WI38 (cell line): ENCODE measurements around the gene FUT9.

Experiments
- H3K4me3 ChIP-seq: 2 replicates; pipeline ENCODE4 v1.5.1; 2011; ENCODE audit warnings: low read depth, mild to moderate bottlenecking, control low read depth, low read length
- CTCF ChIP-seq: IDR thresholded peaks from 2 replicates; pipeline ENCODE4 v1.5.1; 2012; ENCODE audit warnings: low read depth, mild to moderate bottlenecking, control low read depth, low read length

FUT9 gene

GRCh38 chr6:96017070-96017359 is 1.2 kb downstream of the FUT9 start:
- no peak for TF ChIP-seq CTCF
- no peak overlapping the region for H3K4me3 ChIP-seq

- no peak overlapping the region for H3K4me3 ChIP-seq
- TF ChIP-seq CTCF, result no peak
Measured at GRCh38 chr6:96022225-96022624, 6.5 kb downstream of the FUT9 start.

- no peak for TF ChIP-seq CTCF
- H3K4me3 ChIP-seq, result no peak overlapping the region
Measured at GRCh38 chr6:96032661-96033060, 16.9 kb downstream of the FUT9 start.

GRCh38 chr6:96051555-96051954 is 35.8 kb downstream of the FUT9 start:
- H3K4me3 ChIP-seq, result no peak overlapping the region
- TF ChIP-seq CTCF, result no peak

- no peak overlapping the region for H3K4me3 ChIP-seq
- no peak for TF ChIP-seq CTCF
Measured at GRCh38 chr6:96058082-96058481, 42.3 kb downstream of the FUT9 start.

GRCh38 chr6:96059586-96059985 is 43.8 kb downstream of the FUT9 start:
- TF ChIP-seq CTCF, result no peak
- no peak overlapping the region for H3K4me3 ChIP-seq

- no peak for TF ChIP-seq CTCF
- H3K4me3 ChIP-seq, result no peak overlapping the region
Measured at GRCh38 chr6:96060249-96060648, 44.5 kb downstream of the FUT9 start.
